Nephron (organoid): ENCODE data around the gene NDUFS6.

ENCODE experiments used
- H3K27ac Mint-ChIP-seq, 3 experiments: 2 replicates each; pipeline ENCODE4 v1.8.0; 2020; ENCODE audit warnings: mixed read lengths in 3 of 3, mild to moderate bottlenecking in 2 of 3, moderate library complexity in 1 of 3
- H3K27me3 Mint-ChIP-seq: 2 replicates; pipeline ENCODE4 v1.8.0; 2021; ENCODE audit warnings: low read depth, mild to moderate bottlenecking, moderate library complexity, mixed read lengths
- H3K36me3 Mint-ChIP-seq: 2 replicates; pipeline ENCODE4 v1.8.0; 2020; ENCODE audit warnings: low read depth, mixed read lengths
- H3K4me1 Mint-ChIP-seq: 2 replicates; pipeline ENCODE4 v1.8.0; 2020; ENCODE audit warnings: mixed read lengths
- H3K4me3 Mint-ChIP-seq, 3 experiments: 2 replicates each; pipeline ENCODE4 v1.8.0; 2020; ENCODE audit warnings: mild to moderate bottlenecking in 3 of 3, mixed read lengths in 3 of 3, moderate library complexity in 2 of 3
- H3K9me3 Mint-ChIP-seq: 2 replicates; pipeline ENCODE4 v1.8.0; 2020; ENCODE audit warnings: mixed read lengths
- TF ChIP-seq, protein P1 (sequence below), 3 experiments: fragments of 200-600 bp; sonication (generic); IDR thresholded peaks; one replicate each; pipeline ENCODE4 v1.5.0; 2021; ENCODE audit warnings: antibody characterized with exemption in 3 of 3; ENCODE audit not compliant: unreplicated experiment in 3 of 3

Gene NDUFS6

GRCh38 chr5:1844708-1845436 is 43.7 kb downstream of the NDUFS6 start:
- no peaks in the 10 kb centered on the region for H3K4me1 Mint-ChIP-seq
- H3K27me3 Mint-ChIP-seq, result peaks cover 42% of the 10 kb centered on the region
- H3K4me3 Mint-ChIP-seq, result no peak overlapping the region
- no peaks in the 10 kb centered on the region for H3K36me3 Mint-ChIP-seq
- H3K27ac Mint-ChIP-seq, result no peak overlapping the region
- H3K9me3 Mint-ChIP-seq, result peaks cover 2% of the 10 kb centered on the region
- TF ChIP-seq, protein P1, sequence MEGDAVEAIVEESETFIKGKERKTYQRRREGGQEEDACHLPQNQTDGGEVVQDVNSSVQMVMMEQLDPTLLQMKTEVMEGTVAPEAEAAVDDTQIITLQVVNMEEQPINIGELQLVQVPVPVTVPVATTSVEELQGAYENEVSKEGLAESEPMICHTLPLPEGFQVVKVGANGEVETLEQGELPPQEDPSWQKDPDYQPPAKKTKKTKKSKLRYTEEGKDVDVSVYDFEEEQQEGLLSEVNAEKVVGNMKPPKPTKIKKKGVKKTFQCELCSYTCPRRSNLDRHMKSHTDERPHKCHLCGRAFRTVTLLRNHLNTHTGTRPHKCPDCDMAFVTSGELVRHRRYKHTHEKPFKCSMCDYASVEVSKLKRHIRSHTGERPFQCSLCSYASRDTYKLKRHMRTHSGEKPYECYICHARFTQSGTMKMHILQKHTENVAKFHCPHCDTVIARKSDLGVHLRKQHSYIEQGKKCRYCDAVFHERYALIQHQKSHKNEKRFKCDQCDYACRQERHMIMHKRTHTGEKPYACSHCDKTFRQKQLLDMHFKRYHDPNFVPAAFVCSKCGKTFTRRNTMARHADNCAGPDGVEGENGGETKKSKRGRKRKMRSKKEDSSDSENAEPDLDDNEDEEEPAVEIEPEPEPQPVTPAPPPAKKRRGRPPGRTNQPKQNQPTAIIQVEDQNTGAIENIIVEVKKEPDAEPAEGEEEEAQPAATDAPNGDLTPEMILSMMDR (IDR thresholded peaks at IDR 0.05; ENCODE audit: unreplicated experiment in 3 of 3), result no peak

GRCh38 chr5:1845696-1846095 is 44.5 kb downstream of the NDUFS6 start:
- Mint-ChIP-seq H3K36me3 (no peaks in the 10 kb centered on the region), H3K27ac (no peak overlapping the region), H3K4me1 (no peaks in the 10 kb centered on the region), H3K4me3 (no peak overlapping the region), H3K27me3 (peaks cover 49% of the 10 kb centered on the region), H3K9me3 (peaks cover 2% of the 10 kb centered on the region)
- TF ChIP-seq, protein P1 (IDR thresholded peaks at IDR 0.05; ENCODE audit: unreplicated experiment in 3 of 3), result no peak

GRCh38 chr5:1846583-1846982 is 45.4 kb downstream of the NDUFS6 start:
- no peaks in the 10 kb centered on the region for H3K4me1 Mint-ChIP-seq
- peaks cover 2% of the 10 kb centered on the region for H3K9me3 Mint-ChIP-seq
- H3K4me3 Mint-ChIP-seq, result no peak overlapping the region
- H3K27ac Mint-ChIP-seq, result no peak overlapping the region
- TF ChIP-seq, protein P1 (IDR thresholded peaks at IDR 0.05; ENCODE audit: unreplicated experiment in 3 of 3), result no peak
- peaks cover 54% of the 10 kb centered on the region for H3K27me3 Mint-ChIP-seq
- no peaks in the 10 kb centered on the region for H3K36me3 Mint-ChIP-seq

GRCh38 chr5:1847056-1847455 is 45.8 kb downstream of the NDUFS6 start:
- Mint-ChIP-seq H3K27ac (no peak overlapping the region), H3K4me1 (no peaks in the 10 kb centered on the region), H3K9me3 (peaks cover 2% of the 10 kb centered on the region), H3K4me3 (no peak overlapping the region), H3K36me3 (no peaks in the 10 kb centered on the region), H3K27me3 (peaks cover 59% of the 10 kb centered on the region)
- TF ChIP-seq, protein P1 (IDR thresholded peaks at IDR 0.05; ENCODE audit: unreplicated experiment in 3 of 3), result no peak

DNA sequence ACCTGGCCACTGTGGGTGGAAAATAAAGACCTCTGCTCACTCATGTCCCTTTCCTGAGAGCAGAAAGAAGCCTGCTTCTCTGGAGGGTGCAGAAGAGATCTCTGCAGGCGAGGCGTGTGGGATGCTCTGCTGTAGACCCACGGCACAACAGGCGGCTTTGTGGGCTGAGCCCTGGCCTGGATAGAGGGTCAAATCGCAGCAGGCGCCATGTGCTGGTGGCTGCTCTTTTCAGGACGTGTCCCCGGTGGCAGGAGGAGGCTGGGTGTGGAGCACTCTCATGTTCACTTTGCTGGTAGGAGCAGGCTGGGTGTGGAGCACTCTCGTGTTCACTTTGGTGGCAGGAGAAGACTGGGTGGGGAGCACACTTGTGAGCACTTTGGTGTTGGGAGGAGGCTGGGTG is 46.4 kb downstream of the NDUFS6 start:
- TF ChIP-seq, protein P1 (IDR thresholded peaks at IDR 0.05; ENCODE audit: unreplicated experiment in 3 of 3), result no peak
- Mint-ChIP-seq H3K27me3 (peaks cover 60% of the 10 kb centered on the region), H3K27ac (no peak overlapping the region), H3K4me1 (no peaks in the 10 kb centered on the region), H3K36me3 (no peaks in the 10 kb centered on the region), H3K9me3 (peaks cover 2% of the 10 kb centered on the region), H3K4me3 (no peak overlapping the region)
